ENCODE data around the gene ZNF24.

The ZNF24 gene

GRCh38 chr18:35343936-35344735 is at the start of gene ZNF24:
TSS of gene ZNF24 (minus strand) at chr18:35344420. CDS start at chr18:35340650, 3,770 bp downstream.
- DNase-seq: peak; percentile 69

- DNase-seq: no peak
Observed at GRCh38 chr18:35393716-35394115, 49.5 kb upstream of the ZNF24 start.

GRCh38 chr18:35392375-35392774 is 48.2 kb upstream of the ZNF24 start:
- DNase-seq: no peak

GRCh38 chr18:35390951-35391700 is 46.9 kb upstream of the ZNF24 start:
- no peak for DNase-seq

- DNase-seq: no peak
Observed at GRCh38 chr18:35389095-35389618, 44.9 kb upstream of the ZNF24 start.

- no peak for DNase-seq
Observed at GRCh38 chr18:35387152-35387571, 42.9 kb upstream of the ZNF24 start.

- DNase-seq: peak; percentile 26
Observed at GRCh38 chr18:35386600-35387100, 42.4 kb upstream of the ZNF24 start.

- DNase-seq: no peak
Observed at GRCh38 chr18:35383136-35383535, 38.9 kb upstream of the ZNF24 start.

- DNase-seq: no peak
Observed at GRCh38 chr18:35379421-35379820, 35.2 kb upstream of the ZNF24 start.

- no peak for DNase-seq
Observed at GRCh38 chr18:35378574-35378896, 34.3 kb upstream of the ZNF24 start.

GRCh38 chr18:35377875-35378573 is 33.8 kb upstream of the ZNF24 start:
- peak; percentile 3 for DNase-seq

- DNase-seq: peak; percentile 2
Observed at GRCh38 chr18:35376742-35377695, 32.8 kb upstream of the ZNF24 start, which contains the start of gene ZNF396. TSS of gene ZNF396 (minus strand) at chr18:35377337. CDS start at chr18:35374292, 3,045 bp downstream.

- no peak for DNase-seq
Observed at GRCh38 chr18:35376393-35376741, 32.1 kb upstream of the ZNF24 start.

GRCh38 chr18:35374708-35375107 is 30.5 kb upstream of the ZNF24 start:
- no peak for DNase-seq

GRCh38 chr18:35371412-35372195 is 27.4 kb upstream of the ZNF24 start:
- DNase-seq: no peak

GRCh38 chr18:35369126-35369525 is 24.9 kb upstream of the ZNF24 start:
- no peak for DNase-seq

- DNase-seq: no peak
Observed at GRCh38 chr18:35368595-35368994, 24.4 kb upstream of the ZNF24 start.

- DNase-seq: no peak
Observed at GRCh38 chr18:35362531-35362930, 18.3 kb upstream of the ZNF24 start.

- no peak for DNase-seq
Observed at GRCh38 chr18:35361570-35362321, 17.5 kb upstream of the ZNF24 start.

GRCh38 chr18:35355140-35355618 is 11.0 kb upstream of the ZNF24 start:
- DNase-seq: peak; percentile 43
